Globus pallidus (tissue), 1 donor: Measurements from ENCODE around the gene OSBPL1A.
"Not testable (repeated sequence)": the region's sequence is repeated elsewhere in the genome, so short reads cannot be mapped to it uniquely, and the experiment has no call there.

ENCODE experiments used
- DNase-seq: peaks from one replicate; pipeline ENCODE4 v3.0.0-alpha.2; 2015; ENCODE audit warnings: low spot score

OSBPL1A gene

GRCh38 chr18:24397131-24397693 lies 412 bp downstream of the OSBPL1A start:
- peak; percentile 92 for DNase-seq

- DNase-seq: peak; percentile 2
Observed at GRCh38 chr18:24396082-24396633, 1.5 kb downstream of the OSBPL1A start.

GRCh38 chr18:24395049-24395795 lies 2.4 kb downstream of the OSBPL1A start:
- peak; percentile 7 for DNase-seq

- DNase-seq: no peak
Observed at GRCh38 chr18:24388957-24389356, 8.7 kb downstream of the OSBPL1A start.

- no peak for DNase-seq
Observed at GRCh38 chr18:24386681-24387080, 10.9 kb downstream of the OSBPL1A start.

- DNase-seq: no peak
Observed at GRCh38 chr18:24381126-24381525, 16.5 kb downstream of the OSBPL1A start.

- DNase-seq: no peak
Observed at GRCh38 chr18:24380163-24380747, 17.4 kb downstream of the OSBPL1A start.

- no peak for DNase-seq
Observed at GRCh38 chr18:24378598-24378997, 19.0 kb downstream of the OSBPL1A start.

- not testable (repeated sequence) for DNase-seq
Observed at GRCh38 chr18:24376531-24376930, 21.1 kb downstream of the OSBPL1A start.

GRCh38 chr18:24373328-24373727 lies 24.3 kb downstream of the OSBPL1A start:
- no peak for DNase-seq

- no peak for DNase-seq
Observed at GRCh38 chr18:24372279-24372872, 25.2 kb downstream of the OSBPL1A start.

- DNase-seq: no peak
Observed at GRCh38 chr18:24370120-24370519, 27.5 kb downstream of the OSBPL1A start.

- DNase-seq: no peak
Observed at GRCh38 chr18:24369426-24369825, 28.2 kb downstream of the OSBPL1A start.

GRCh38 chr18:24368749-24369148 lies 28.9 kb downstream of the OSBPL1A start:
- DNase-seq: no peak

GRCh38 chr18:24366328-24366727 lies 31.3 kb downstream of the OSBPL1A start:
- no peak for DNase-seq

- DNase-seq: no peak
Observed at GRCh38 chr18:24364177-24364576, 33.4 kb downstream of the OSBPL1A start.

- no peak for DNase-seq
Observed at GRCh38 chr18:24362757-24363156, 34.9 kb downstream of the OSBPL1A start.

- DNase-seq: peak; percentile 74
Observed at GRCh38 chr18:24359787-24360530, 37.7 kb downstream of the OSBPL1A start.

GRCh38 chr18:24354278-24354677 lies 43.3 kb downstream of the OSBPL1A start:
- DNase-seq: no peak

- DNase-seq: no peak
Observed at GRCh38 chr18:24346254-24346653, 51.4 kb downstream of the OSBPL1A start.

GRCh38 chr18:24344509-24344908 lies 53.1 kb downstream of the OSBPL1A start:
- DNase-seq: no peak

GRCh38 chr18:24342347-24342746 lies 55.3 kb downstream of the OSBPL1A start:
- no peak for DNase-seq
